GM12874 (cell line): ENCODE data around the gene STRIP1.

Source experiments
- CTCF ChIP-seq: IDR thresholded peaks from 2 replicates; pipeline ENCODE4 v1.5.1; 2011; ENCODE audit warnings: low read depth, mild to moderate bottlenecking, control low read depth, low read length, moderate library complexity; ENCODE audit not compliant: insufficient read depth

The STRIP1 gene

GRCh38 chr1:110074166-110074565 lies 39.7 kb downstream of the STRIP1 start:
- TF ChIP-seq CTCF = no peak

DNA sequence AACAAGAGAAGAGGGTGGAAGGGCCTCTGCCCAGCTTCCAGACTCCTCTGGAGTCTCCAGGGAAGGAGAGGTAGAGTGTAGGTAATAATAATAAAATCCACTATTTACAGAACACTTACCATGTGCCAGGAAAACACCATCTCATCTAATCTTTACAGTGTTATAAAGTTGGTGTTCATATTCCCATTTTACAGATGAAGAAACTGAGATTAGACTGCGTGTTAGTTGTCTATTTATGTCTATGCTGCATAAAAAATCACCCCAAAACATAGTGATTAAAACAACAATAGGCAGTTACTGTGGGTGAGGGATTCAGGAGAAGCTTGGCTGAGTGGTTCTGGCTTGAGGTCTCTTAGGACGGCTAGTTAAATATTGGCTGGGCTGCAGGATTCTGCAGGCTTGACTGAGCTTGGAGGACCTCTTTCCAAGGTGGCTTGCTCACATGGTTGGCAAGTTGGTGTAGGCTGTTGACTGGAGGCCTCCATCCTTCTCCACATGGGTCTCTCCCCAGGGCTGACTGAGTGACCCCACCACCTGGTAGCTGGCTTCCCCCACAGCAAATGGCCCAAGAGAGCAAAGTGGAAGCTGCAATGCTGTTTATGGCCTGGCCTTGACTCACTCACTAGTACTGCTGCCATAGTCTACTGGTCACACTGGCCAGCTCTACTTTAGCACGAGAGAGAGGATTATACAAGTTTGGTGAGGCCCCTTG lies 42.5 kb downstream of the STRIP1 start:
- TF ChIP-seq CTCF = no peak

DNA sequence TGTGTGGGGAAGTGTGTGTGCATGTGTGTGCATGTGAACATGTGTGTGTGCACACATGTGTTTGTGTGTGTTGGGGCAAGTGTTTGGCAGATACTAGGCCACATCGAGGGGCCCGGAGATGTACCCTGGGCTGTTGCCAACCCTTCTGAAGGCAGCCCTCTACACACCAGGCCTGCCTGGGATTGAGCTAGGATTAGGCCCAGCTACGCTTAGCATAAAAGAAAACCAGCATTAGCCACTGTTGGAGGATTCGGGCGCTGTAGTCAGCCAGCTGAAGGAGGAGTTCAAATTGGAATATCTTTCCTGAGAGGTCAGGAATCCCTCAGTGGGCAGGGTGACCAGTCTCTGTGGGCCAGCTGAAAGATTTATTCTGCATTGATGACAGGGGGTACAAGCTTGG lies 46.6 kb downstream of the STRIP1 start:
- TF ChIP-seq CTCF = no peak

DNA sequence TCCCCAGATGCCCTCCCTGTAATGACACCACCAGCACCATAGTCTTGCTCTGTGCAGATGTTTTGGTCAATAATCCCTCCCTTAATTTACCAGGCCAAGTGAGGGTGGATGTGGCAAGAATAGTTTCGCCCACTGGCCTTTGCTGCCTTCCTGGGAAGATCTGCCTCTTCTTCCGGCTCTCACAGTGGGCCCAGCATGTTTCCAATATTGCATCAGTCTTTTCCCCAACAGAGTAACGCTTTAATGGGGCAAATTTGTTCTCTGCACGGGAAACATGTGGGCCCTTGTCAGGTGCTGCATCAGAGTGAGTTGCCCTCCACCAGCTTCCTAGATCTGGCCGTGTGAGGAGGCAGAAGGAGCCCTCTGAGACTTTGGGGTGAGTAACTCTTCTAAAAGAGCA lies 48.1 kb downstream of the STRIP1 start:
- TF ChIP-seq CTCF = no peak

DNA sequence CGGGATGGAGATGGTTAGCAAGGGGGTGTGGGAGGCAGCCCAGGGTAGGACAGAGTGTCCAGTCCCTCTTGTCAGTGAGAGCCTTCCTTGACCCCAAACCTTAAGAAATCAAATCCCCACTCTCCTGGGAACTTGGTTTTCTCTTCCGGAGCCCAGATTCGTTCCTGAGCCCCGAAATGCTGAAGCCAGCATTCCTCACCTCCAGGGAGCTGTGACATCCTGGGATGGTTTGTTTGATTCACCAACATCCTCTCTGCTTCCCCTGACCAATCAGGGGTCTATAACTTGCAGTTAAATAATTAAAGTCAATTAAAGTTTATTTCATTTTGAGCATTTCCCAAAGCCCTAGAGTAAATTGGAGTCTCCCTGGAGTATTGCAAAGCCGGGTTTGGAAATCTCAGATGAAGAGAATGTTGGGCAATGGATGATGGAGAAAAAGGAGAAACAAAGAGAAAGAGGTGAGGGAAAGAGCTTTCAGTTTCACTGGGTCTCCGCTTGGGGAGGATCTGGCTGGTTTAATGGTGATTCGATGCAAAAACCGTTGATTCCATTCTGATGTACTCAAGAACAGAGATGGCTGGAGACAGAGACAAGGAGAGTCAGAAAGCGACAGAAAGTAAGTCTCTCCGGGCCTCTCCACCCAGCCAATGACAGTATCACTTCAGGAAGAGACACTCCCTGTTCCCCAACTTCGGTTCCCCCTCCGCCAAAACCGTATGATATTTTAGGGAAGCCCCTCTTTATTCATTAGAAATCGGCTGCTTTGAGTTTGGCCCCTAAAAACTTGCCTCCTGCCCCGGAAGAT lies 48.8 kb downstream of the STRIP1 start:
- no peak for TF ChIP-seq CTCF

DNA sequence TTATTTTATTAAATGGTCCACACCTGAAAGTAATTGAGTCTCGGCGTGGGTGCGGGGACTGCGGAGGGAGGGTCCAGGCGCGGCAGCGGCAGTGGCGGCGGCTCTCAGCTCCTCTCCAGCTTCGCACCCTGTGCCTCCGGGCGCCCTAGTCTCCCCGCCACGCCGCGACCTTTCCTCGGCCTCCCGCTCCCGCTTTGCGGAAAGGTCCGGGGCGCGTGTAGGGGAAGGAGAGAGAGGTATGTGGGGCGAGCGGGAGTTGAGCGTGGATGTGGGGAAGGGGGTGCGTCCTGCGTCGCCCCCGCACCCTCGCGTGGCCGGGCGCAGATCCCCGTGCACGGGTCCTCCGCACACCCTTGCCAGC lies 49.4 kb downstream of the STRIP1 start:
- TF ChIP-seq CTCF = no peak

- TF ChIP-seq CTCF = no peak
These were observed 50.0 kb downstream of the STRIP1 start for GRCh38 chr1:110084227-110085078.
